SK-N-SH (cell line): ENCODE measurements around the gene KDM6B. TPM values are rescaled to one million over a fixed set of nuclear protein-coding genes. Genes with fewer than 3 reads are reported as not detected.
"Not testable (repeated sequence)": the region's sequence is repeated elsewhere in the genome, so short reads cannot be mapped to it uniquely, and the experiment has no call there.

Experiments
- CTCF ChIA-PET: fragments of 300-600, 350-600 bp; formaldehyde crosslinking; extraction: SDS; loops from one replicate; lab custom pipeline; 2021; lab: Yijun Ruan, JAX
- POLR2A ChIA-PET: fragments of 350-600 bp; sonication (Branson Sonifier 250); formaldehyde crosslinking; extraction: SDS; loops from one replicate; lab custom pipeline; 2020; ENCODE audit warnings: antibody characterized with exemption, inconsistent platforms; lab: Yijun Ruan, JAX
- DNase-seq: peaks from one replicate; pipeline ENCODE4 v3.0.0; 2012
- H2AFZ ChIP-seq: fragments of 200-600 bp; sonication (generic); 2 replicates; pipeline ENCODE4 v1.8.1; 2016; ENCODE audit warnings: antibody characterized with exemption, mild to moderate bottlenecking, low read depth
- H3F3A ChIP-seq: fragments of 200-600 bp; sonication (generic); replicated peaks from 2 replicates; pipeline ENCODE3; 2016; ENCODE audit warnings: antibody characterized with exemption, mild to moderate bottlenecking; ENCODE audit not compliant: insufficient read depth
- H3K27ac ChIP-seq, 2 experiments: fragments of 200-500 bp in 1 of 2; fragments of 200-600 bp in 1 of 2; sonication (Bioruptor generic) in 1 of 2; sonication (generic), shearing (Covaris generic) in 1 of 2; 2 replicates each; pipeline versions ENCODE4 v1.5.1 to v1.6.1; 2014 to 2016; ENCODE audit warnings: low read depth in 2 of 2, inconsistent platforms in 1 of 2, low read length in 1 of 2, mild to moderate bottlenecking in 1 of 2, mixed read lengths in 1 of 2
- H3K27me3 ChIP-seq: fragments of 200-600 bp; sonication (generic), shearing (Covaris generic); 2 replicates; pipeline ENCODE4 v1.6.1; 2016; ENCODE audit warnings: mixed run types; ENCODE audit not compliant: insufficient read depth
- H3K36me3 ChIP-seq, 2 experiments: fragments of 200-500 bp in 1 of 2; fragments of 200-600 bp in 1 of 2; sonication (Bioruptor generic) in 1 of 2; sonication (generic) in 1 of 2; replicated peaks in 1 of 2; 2 replicates each; pipeline versions ENCODE3 to v1.5.1; 2014 to 2016; ENCODE audit warnings: low read length in 1 of 2, mild to moderate bottlenecking in 1 of 2; ENCODE audit not compliant: insufficient read depth in 2 of 2, control insufficient read depth in 1 of 2
- H3K4me1 ChIP-seq, 2 experiments: fragments of 200-500 bp in 1 of 2; fragments of 200-600 bp in 1 of 2; sonication (Bioruptor generic) in 1 of 2; sonication (generic), shearing (Covaris generic) in 1 of 2; 2 replicates each; pipeline versions ENCODE4 v1.5.1 to v1.6.1; 2014 to 2016; ENCODE audit warnings: low read depth in 1 of 2, low read length in 1 of 2, mixed run types in 1 of 2; ENCODE audit not compliant: insufficient read depth in 2 of 2, control insufficient read depth in 1 of 2
- H3K4me2 ChIP-seq: fragments of 200-600 bp; sonication (generic), shearing (Covaris generic); 2 replicates; pipeline ENCODE4 v1.6.1; 2017; ENCODE audit warnings: mixed run types
- H3K4me3 ChIP-seq, 2 experiments: fragments of 200-500 bp in 1 of 2; fragments of 200-600 bp in 1 of 2; sonication (Bioruptor generic) in 1 of 2; sonication (generic), shearing (Covaris generic) in 1 of 2; 2 replicates each; pipeline versions ENCODE4 v1.5.1 to v1.8.1; 2014 to 2016; ENCODE audit warnings: low read depth in 2 of 2, inconsistent platforms in 1 of 2, low read length in 1 of 2, mild to moderate bottlenecking in 1 of 2, mixed read lengths in 1 of 2, moderate library complexity in 1 of 2
- H3K79me2 ChIP-seq: fragments of 200-600 bp; sonication (generic); 2 replicates; pipeline ENCODE4 v1.8.1; 2017; ENCODE audit warnings: mild to moderate bottlenecking; ENCODE audit not compliant: insufficient read depth
- H3K9ac ChIP-seq: fragments of 200-600 bp; sonication (generic); 2 replicates; pipeline ENCODE4 v1.6.1; 2017; ENCODE audit warnings: mixed run types
- H3K9me2 ChIP-seq: fragments of 200-600 bp; sonication (generic); 2 replicates; pipeline ENCODE4 v1.6.1; 2017; ENCODE audit warnings: mixed run types
- H3K9me3 ChIP-seq: fragments of 200-600 bp; sonication (generic); 2 replicates; pipeline ENCODE4 v1.6.1; 2017; ENCODE audit warnings: mixed run types, mild to moderate bottlenecking, moderate library complexity
- H4K20me1 ChIP-seq: fragments of 200-600 bp; sonication (generic); 2 replicates; pipeline ENCODE4 v1.6.1; 2017; ENCODE audit warnings: mild to moderate bottlenecking, mixed run types; ENCODE audit not compliant: insufficient read depth
- CHD2 ChIP-seq: fragments of 150-350 bp; IDR thresholded peaks from 2 replicates; pipeline ENCODE4 v1.6.1; 2018; ENCODE audit warnings: low read length; ENCODE audit not compliant: partially characterized antibody
- CTCF ChIP-seq: fragments of 200-600 bp; sonication (generic); IDR thresholded peaks from 2 replicates; pipeline ENCODE4 v1.6.1; 2017; ENCODE audit warnings: antibody characterized with exemption, mild to moderate bottlenecking, moderate library complexity
- ELF1 ChIP-seq: IDR thresholded peaks from 2 replicates; pipeline ENCODE4 v1.4.0; 2012
- EP300 ChIP-seq, 2 experiments: IDR thresholded peaks; 2 replicates each; pipeline versions ENCODE4 v1.4.0 to v1.6.1; 2012; ENCODE audit warnings: borderline replicate concordance in 1 of 2, low read depth in 1 of 2, low read length in 1 of 2
- EZH2phosphoT487 ChIP-seq: fragments of 200-600 bp; sonication (generic); IDR thresholded peaks from 2 replicates; pipeline ENCODE4 v1.6.1; 2017; ENCODE audit warnings: low read depth, mixed run types, mild to moderate bottlenecking, antibody characterized with exemption, moderate library complexity, borderline replicate concordance
- FOXJ3 ChIP-seq: sonication (generic); formaldehyde crosslinking; IDR thresholded peaks from 2 replicates; pipeline ENCODE4 v1.5.1; 2020; ENCODE audit warnings: mild to moderate bottlenecking, missing genetic modification reagents
- JUND ChIP-seq: IDR thresholded peaks from 2 replicates; pipeline ENCODE4 v1.4.0; 2012
- MEF2A ChIP-seq: IDR thresholded peaks from 2 replicates; pipeline ENCODE4 v1.4.0; 2012; ENCODE audit warnings: low read depth, borderline replicate concordance
- NRF1 ChIP-seq: IDR thresholded peaks from 2 replicates; pipeline ENCODE4 v1.6.1; 2012; ENCODE audit warnings: low read depth, mild to moderate bottlenecking, low read length
- PBX3 ChIP-seq: IDR thresholded peaks from 2 replicates; pipeline ENCODE4; 2012
- POLR2AphosphoS5 ChIP-seq: IDR thresholded peaks from 2 replicates; pipeline ENCODE4 v1.6.1; 2012; ENCODE audit warnings: low read depth, low read length
- RCOR1 ChIP-seq: fragments of 150-350 bp; IDR thresholded peaks from 2 replicates; pipeline ENCODE4 v1.6.1; 2017; ENCODE audit warnings: antibody characterized with exemption, low read length
- RFX5 ChIP-seq: IDR thresholded peaks from 2 replicates; pipeline ENCODE4 v1.6.1; 2012; ENCODE audit warnings: mild to moderate bottlenecking, improper control_type of control experiment, low read length
- RXRA ChIP-seq: IDR thresholded peaks from 2 replicates; pipeline ENCODE4 v1.4.0; 2012; ENCODE audit warnings: low read depth, mild to moderate bottlenecking, borderline replicate concordance
- SIN3A ChIP-seq: IDR thresholded peaks from 2 replicates; pipeline ENCODE4 v1.6.1; 2012; ENCODE audit warnings: low read depth, mild to moderate bottlenecking, low read length, moderate library complexity, borderline replicate concordance
- TEAD4 ChIP-seq: IDR thresholded peaks from 2 replicates; pipeline ENCODE4 v1.4.0; 2012; ENCODE audit warnings: mild to moderate bottlenecking, borderline replicate concordance; ENCODE audit not compliant: insufficient read depth
- USF2 ChIP-seq: fragments of 150-350 bp; IDR thresholded peaks from 2 replicates; pipeline ENCODE4 v1.6.1; 2017; ENCODE audit warnings: antibody characterized with exemption, low read length, low read depth, borderline replicate concordance
- YY1 ChIP-seq: IDR thresholded peaks from 2 replicates; pipeline ENCODE4 v1.4.0; 2012; ENCODE audit warnings: low read depth, mild to moderate bottlenecking
- whole genome bisulfite sequencing: methylation state at CpG from one replicate; pipeline ENCODE4 v1.1.6; 2017; ENCODE audit warnings: low lambda C conversion rate; 5-methylcytosine and 5-hydroxymethylcytosine counted together
- polyA plus RNA-seq, 3 experiments: library from polyadenylated mRNA; depleted of rRNA; stranded (reverse); fragments of >200 nt; gene quantifications; 2 replicates each; pipeline ENCODE4 v1.2.3, GENCODE V29; 2012

The KDM6B gene
- polyA plus RNA-seq, 1 of the 3 experiments (the other 2 are of a cell fraction): 2.6 TPM

GRCh38 chr17:7809086-7809790 is 24.8 kb upstream of the KDM6B start:
- Histone ChIP-seq H3K27me3 (no peaks in the 10 kb centered on the region; the same call in 1 of the 2 replicates), H3K9ac (no peak overlapping the region), H3F3A (no peaks in the 10 kb centered on the region), H3K4me3 (no peak overlapping the region), H3K4me1 (no peaks in the 10 kb centered on the region), H3K9me2 (no peaks in the 10 kb centered on the region), H3K27ac (no peak overlapping the region), H3K36me3 (no peaks in the 10 kb centered on the region), H4K20me1 (no peaks in the 10 kb centered on the region), H3K79me2 (no peaks in the 10 kb centered on the region), H3K4me2 (no peak overlapping the region), H3K9me3 (no peaks in the 10 kb centered on the region), H2AFZ (no peak overlapping the region)
- CTCF ChIA-PET: interaction anchor here (1.3 kb wide), 1 partner anchor 66 kb away, joined by 5 read pairs; no protein-coding TSS in a partner anchor
- DNase-seq: no peak
- POLR2A ChIA-PET: no interaction called here
- WGBS: 65% methylated on average over 11 of the region's 11 CpGs
- TF ChIP-seq CHD2: no peak

GRCh38 chr17:7809791-7810343 is 24.1 kb upstream of the KDM6B start:
- H3K36me3 ChIP-seq, H3K4me3 ChIP-seq, H3K9me2 ChIP-seq, H2AFZ ChIP-seq, H3F3A ChIP-seq, DNase-seq, H3K4me2 ChIP-seq, H3K27me3 ChIP-seq, H3K9ac ChIP-seq, H3K4me1 ChIP-seq, H4K20me1 ChIP-seq, H3K79me2 ChIP-seq, H3K27ac ChIP-seq, POLR2A ChIA-PET, H3K9me3 ChIP-seq: not testable (repeated sequence)
- CTCF ChIA-PET: interaction anchor here (1.5 kb wide), 1 partner anchor 15 kb away, joined by 3 read pairs; no protein-coding TSS in a partner anchor
- WGBS: 80% methylated on average over 9 of the region's 9 CpGs

- no peaks in the 10 kb centered on the region for H3K9me2 ChIP-seq
- H3K9me3 ChIP-seq: no peaks in the 10 kb centered on the region
- no peaks in the 10 kb centered on the region for H3K79me2 ChIP-seq
- no peaks in the 10 kb centered on the region for H4K20me1 ChIP-seq
- no peaks in the 10 kb centered on the region for H3K4me1 ChIP-seq
- H3K36me3 ChIP-seq: no peaks in the 10 kb centered on the region
- H3K27ac ChIP-seq: no peak overlapping the region
- no peak overlapping the region for H3K4me2 ChIP-seq
- 76% methylated on average over 3 of the region's 3 CpGs for WGBS
- no peak overlapping the region for H3K4me3 ChIP-seq
- no peak for DNase-seq
- no peaks in the 10 kb centered on the region; the same call in 1 of the 2 replicates for H3K27me3 ChIP-seq
- no peak overlapping the region for H3K9ac ChIP-seq
- H2AFZ ChIP-seq: no peak overlapping the region
- no peaks in the 10 kb centered on the region for H3F3A ChIP-seq
- ChIA-PET POLR2A (no interaction called here), CTCF (interaction anchor here (0.9 to 1.5 kb wide), 5 partner anchors 10 to 213 kb away, joined by 3 to 4 read pairs (median 4); no protein-coding TSS in a partner anchor)
- no peak for TF ChIP-seq POLR2AphosphoS5
- no peak for TF ChIP-seq JUND
- TF ChIP-seq CHD2: no peak
- TF ChIP-seq CTCF: no peak
- TF ChIP-seq NRF1: no peak
- TF ChIP-seq EZH2phosphoT487: no peak
- TF ChIP-seq ELF1: no peak
- no peak for TF ChIP-seq TEAD4
- no peak for TF ChIP-seq EP300 (IDR thresholded peaks at IDR 0.05; ENCODE audit: borderline replicate concordance in 1 of 2, low read depth in 1 of 2, low read length in 1 of 2)
- no peak for TF ChIP-seq USF2
- no peak for TF ChIP-seq RCOR1
- TF ChIP-seq RXRA: no peak
- no peak for TF ChIP-seq YY1
- TF ChIP-seq RFX5: no peak
- no peak for TF ChIP-seq SIN3A
- no peak for TF ChIP-seq MEF2A
- no peak for TF ChIP-seq PBX3
- TF ChIP-seq FOXJ3 (CRISPR knock-in tag): no peak
Measured at GRCh38 chr17:7811251-7811650, 22.8 kb upstream of the KDM6B start.
